Measurements from ENCODE around the gene ADAMTSL2.

The ADAMTSL2 gene

DNA sequence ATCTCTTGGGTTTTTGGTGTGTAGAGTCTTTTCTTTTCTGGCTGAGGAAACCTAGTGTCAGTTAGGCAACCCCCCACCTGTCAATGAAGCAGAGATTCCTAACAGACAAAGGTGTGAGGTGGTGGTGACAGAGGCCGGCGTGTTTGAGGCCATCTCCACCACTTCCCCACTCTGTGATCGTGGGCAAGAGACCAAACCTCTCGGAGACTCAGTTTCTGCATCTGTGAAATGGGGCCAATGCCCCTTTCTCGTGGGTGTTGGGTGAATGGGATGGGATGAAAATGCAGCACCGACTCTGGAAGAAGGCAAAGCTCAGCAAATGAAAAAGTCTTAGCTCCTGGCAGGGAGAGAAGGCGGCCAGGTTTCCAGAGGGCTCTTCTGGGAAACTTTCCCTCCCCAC is 73.9 kb downstream of the ADAMTSL2 start:
- H3K4me3 ChIP-seq (ENCODE audit: low read length), result no peak overlapping the region
- DNase-seq (ENCODE audit: low read depth, low spot score), result no peak

DNA sequence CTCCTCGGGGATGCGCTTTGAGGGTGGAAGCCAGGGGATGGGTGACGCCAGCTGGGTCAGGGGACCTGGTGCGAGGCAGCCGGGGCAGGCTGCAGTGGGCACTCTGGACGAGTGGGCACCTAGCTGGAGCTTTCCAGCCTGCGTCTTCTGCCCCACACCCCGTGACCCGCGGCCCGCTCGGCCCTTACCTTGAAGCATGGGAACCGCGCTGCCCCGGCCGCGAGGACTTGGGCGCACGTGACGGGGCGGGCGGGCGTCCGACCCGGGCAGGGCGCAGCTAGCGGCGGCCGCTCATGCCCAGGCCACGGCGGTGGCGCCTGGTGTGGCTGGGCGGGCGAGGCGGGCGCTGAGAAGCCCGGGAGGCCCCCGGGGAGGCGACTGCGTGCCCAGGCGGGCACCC is 74.4 kb downstream of the ADAMTSL2 start:
- no peak for DNase-seq (ENCODE audit: low read depth, low spot score)
- H3K4me3 ChIP-seq (ENCODE audit: low read length), result no peak overlapping the region

DNA sequence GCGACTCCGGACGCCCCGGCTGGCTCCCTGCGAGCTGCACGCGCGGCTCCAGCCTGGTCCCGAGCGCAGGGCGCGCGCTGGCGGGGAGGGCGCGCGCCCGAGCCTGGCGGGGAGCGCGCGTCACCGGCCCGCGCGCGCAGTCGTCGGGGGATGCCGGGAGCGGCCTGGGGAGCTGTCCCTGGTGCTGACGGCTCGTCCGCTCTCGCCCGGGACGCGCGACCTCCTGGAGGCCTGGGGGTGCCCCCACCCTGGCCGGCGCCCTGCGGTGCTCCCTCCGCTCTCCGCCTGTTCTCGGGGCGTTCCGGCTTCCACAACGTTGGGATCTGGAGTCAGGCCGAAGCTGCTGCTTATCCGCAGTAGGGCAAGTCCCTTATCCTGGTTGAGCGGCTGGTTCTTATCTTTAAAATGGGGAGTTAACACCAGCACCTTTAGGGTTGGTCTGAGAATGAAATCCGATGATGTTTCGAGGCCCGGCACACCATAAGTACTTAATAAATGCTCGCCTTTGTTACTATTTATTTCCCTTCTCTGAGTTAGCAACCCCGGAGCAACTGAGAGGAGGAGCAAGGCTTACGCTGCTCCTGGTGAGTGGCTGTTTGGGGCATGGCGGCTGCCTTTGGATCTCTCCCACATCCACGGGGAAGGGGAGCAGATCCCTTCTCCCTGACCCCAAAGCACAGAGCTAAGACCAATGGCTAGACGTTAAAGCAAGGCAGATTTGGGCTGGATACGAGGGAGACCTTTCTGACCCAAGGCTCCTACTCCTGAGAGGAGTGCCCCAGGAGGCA is 75.0 kb downstream of the ADAMTSL2 start, which contains the start of gene FAM163B:
Gene FAM163B, minus strand, starts transcription at position 79 of the 788 bp plus-strand sequence. CDS start 29,166 bp downstream, outside the sequence.
- no peak for DNase-seq (ENCODE audit: low read depth, low spot score)
- H3K4me3 ChIP-seq (ENCODE audit: low read length), result no peak within 1 kb of the TSS

DNA sequence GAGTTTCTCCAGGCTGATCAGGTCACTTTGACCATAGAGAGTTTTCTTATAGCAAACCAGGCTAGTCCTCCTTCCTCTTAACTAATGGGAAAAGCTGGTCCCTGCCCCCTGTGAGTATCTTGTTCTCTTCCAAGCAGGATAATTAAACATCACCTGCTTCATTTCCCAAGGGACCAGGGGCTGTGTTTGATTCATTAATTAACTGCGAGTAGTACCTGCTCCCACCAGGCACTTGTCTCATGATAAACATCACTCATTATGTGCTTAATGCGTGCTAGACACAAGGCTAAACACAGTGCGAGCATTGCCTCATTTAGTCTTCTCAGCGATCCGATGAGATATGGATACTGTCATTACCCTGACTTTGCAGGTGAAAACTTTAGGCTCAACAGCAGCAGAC is 76.3 kb downstream of the ADAMTSL2 start:
- H3K4me3 ChIP-seq (ENCODE audit: low read length), result no peak overlapping the region
- no peak for DNase-seq (ENCODE audit: low read depth, low spot score)

DNA sequence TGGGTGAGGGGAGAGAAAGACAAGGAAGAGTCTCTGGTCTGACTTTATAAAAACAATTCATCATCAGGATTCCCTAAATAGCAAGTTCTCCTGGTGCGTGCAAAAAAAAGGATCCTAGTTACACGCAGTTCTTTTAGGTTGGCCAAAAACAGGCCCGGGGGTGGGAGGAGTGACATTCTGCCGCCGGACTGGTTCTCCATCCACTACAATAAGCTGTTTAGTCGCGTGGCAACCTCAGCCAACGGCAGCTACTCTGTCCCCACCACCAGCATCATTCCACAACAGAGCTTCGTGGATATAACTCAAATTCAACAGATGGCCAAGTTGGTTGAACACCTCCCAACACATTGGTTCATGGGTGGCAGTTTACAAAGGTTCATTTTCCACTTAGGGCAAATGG is 77.5 kb downstream of the ADAMTSL2 start:
- DNase-seq (ENCODE audit: low read depth, low spot score), result no peak
- no peak overlapping the region for H3K4me3 ChIP-seq (ENCODE audit: low read length)

DNA sequence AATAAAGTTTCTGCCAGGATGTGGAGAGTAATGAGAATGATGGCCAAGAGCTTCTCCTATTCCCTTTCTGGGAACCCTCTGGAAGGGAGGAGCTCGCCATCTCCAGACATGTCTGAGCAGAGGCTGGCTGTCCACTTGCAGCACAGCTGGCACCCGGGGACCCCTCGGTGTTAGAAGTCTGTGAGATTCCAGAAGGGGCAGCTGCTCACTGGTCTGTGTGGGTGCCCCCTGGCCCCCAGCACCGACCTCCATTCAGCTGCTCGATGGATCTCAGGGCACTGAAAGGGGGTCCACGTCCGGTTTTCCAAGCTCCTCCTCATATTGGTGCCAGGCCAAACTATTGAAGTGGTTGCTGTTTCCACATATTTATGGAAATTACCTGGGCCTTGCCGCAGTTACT is 78.3 kb downstream of the ADAMTSL2 start:
- H3K4me3 ChIP-seq (ENCODE audit: low read length), result no peak overlapping the region
- DNase-seq (ENCODE audit: low read depth, low spot score), result no peak

DNA sequence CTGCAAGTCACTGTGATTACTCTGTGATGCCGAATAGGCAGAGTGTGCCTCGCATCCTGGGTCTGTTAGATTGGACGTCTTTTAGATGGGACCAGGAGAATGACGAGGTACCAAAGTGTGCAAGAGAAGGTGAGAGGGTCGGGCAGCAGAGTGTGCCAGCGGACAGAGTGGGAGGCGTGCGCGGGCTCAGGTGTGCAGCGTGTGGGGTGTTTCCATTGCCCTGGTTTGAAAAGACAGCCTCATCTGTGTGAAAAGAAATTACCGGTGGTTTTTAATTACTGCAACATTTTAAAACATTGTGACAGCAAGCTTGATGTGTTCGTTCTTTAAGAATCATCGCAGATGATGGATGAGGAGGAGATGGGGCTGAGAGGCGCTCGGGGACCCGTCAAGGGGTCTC is 78.9 kb downstream of the ADAMTSL2 start:
- no peak overlapping the region for H3K4me3 ChIP-seq (ENCODE audit: low read length)
- no peak for DNase-seq (ENCODE audit: low read depth, low spot score)

DNA sequence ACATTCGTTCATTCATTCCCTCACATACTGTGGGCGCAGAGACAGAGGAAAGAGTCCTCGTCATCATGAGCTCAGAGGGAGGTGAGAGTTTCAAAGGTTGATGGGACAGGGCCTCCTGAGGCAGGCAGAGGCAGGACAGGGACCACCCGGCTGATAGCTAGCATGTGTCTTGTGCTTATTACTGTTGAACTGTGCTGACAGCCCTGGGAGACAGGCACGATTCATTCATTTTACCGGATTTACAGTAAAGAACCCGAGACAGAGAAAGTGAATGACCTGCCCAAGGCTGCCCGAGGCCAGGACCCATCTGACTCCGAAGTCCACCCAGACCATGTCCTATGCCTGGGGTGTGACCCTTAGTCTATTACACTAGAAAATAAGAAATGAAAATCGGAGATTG is 79.6 kb downstream of the ADAMTSL2 start:
- no peak overlapping the region for H3K4me3 ChIP-seq (ENCODE audit: low read length)

DNA sequence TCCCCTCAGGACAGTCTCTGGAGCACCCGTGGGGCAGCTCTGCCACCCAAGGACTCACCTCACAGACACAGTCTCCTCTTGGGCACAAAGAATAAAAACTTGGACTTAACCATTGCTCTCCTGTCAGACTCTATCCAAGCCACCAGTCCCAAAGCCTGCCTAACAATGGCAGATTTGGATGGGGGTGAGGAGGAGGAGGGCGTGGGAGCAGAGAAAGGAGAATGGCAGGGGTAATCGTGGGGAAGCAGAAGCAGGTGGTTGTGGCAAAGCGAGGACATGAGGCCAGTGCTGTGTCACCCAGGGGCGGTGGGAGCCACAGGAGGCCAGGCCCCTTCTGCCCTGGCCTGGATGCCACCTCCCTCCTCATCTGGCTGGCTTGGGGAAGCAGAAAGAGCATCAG is 80.2 kb downstream of the ADAMTSL2 start:
- H3K4me3 ChIP-seq (ENCODE audit: low read length), result no peak overlapping the region
- DNase-seq (ENCODE audit: low read depth, low spot score), result no peak

More for the DNA sequence above, 79.6 kb downstream of the ADAMTSL2 start:
- no peak for DNase-seq (ENCODE audit: low read depth, low spot score)

DNA sequence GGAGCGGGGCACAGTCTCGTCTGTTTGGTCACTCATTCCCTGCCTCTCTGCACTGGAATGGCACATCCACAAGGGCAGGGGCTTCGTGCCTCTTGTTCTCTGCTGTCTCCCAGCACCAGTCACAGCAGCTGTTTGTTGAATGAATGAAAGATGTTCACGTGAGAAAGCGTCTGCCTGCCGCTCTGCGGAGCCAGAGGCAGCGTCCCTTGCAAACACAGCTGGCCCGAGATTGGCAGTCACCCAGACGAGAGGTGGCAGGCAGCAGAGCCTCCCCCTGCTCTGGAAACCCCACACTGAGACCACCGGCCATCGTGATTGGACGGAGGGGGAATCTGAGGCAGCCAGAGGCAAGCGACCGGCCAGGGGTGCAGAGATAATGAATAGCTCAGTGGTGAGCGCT is 80.7 kb downstream of the ADAMTSL2 start:
- DNase-seq (ENCODE audit: low read depth, low spot score), result no peak
- no peak overlapping the region for H3K4me3 ChIP-seq (ENCODE audit: low read length)

DNA sequence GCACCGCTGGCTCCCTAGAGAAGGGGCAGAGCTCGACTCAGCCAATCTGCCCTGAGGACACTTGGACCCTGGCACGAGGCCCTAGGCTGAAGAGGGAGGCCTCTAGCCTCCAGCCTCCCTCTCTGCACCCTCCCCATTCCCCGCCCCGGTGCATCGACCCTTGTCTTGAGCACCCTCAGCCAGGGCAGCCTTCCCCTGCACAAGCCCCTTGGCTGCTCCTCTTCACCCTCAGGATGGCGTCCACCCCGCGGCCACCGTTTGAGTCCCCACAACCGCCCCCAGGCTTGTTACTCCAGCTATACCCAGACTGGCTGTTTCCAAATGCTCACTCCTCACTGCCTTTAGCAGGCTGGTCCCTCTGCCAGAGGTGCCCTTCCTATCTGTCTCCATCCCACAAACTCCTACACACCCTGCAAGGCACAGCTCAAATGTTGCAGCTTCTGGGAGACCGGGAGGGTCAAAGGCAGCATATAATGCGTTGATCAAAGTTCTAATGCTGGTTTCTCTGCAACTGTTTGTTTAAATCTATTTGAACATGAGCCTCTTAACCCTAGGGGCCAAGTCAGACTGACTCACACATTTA is 81.2 kb downstream of the ADAMTSL2 start:
- no peak for DNase-seq (ENCODE audit: low read depth, low spot score)
- no peak overlapping the region for H3K4me3 ChIP-seq (ENCODE audit: low read length)

DNA sequence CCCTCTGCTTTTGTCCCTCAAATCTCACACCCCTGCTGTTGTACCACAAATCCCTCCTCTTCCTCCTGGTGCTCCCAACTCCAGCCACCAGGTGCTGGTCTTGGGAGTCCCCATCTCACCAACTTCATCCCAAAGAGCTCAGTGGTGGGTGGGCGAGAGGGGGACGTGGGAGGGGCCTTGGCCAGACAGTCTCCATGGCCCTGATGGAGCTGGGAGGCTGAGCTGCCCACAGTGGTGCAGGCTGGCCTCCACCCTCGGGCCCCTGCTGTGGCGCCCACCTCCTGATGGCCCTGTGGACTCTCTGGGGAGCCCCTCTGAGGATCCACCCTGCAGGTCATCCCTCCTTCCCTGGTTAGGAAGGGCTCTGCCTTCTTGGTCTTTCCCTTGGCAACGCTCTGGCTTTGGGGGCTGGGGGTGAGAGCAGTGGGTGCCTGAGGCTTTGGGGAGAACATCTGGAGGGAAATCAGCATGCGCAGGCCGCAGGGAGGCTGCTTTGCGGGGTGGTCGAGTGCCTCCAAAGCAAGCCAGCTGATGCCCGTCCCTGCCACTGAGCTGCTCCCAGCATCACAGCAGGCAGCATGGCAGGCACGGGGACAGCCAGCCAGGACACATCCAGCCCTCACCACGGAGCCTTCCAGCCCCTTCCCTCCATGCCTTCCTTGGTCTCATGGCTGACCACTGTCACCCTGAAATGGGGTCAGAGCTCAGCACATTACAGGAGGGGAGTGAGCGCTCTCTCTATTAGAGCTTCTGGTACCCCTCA is 82.3 kb downstream of the ADAMTSL2 start:
- no peak for DNase-seq (ENCODE audit: low read depth, low spot score)

DNA sequence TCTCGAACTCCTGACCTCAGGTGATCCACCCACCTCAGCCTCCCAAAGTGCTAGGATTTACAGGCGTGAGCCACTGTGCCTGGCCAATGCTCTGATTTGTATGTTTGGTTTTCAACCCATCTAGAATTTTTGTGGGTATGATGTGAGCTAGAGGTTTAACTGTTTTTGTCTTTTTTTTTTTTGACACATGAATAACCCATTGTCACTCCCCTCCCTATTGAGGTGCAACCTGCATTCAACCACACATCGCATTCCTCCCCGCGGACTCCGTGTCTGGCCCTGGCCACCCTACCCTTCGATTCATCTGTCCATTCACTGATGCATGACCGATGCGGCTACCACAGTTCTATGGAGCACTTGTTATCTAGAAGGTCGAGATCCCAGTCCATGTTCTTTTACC is 84.2 kb downstream of the ADAMTSL2 start:
- H3K4me3 ChIP-seq (ENCODE audit: low read length), result no peak overlapping the region
- DNase-seq (ENCODE audit: low read depth, low spot score), result no peak

More for the DNA sequence above, 82.3 kb downstream of the ADAMTSL2 start:
- H3K4me3 ChIP-seq (ENCODE audit: low read length), result no peak overlapping the region

DNA sequence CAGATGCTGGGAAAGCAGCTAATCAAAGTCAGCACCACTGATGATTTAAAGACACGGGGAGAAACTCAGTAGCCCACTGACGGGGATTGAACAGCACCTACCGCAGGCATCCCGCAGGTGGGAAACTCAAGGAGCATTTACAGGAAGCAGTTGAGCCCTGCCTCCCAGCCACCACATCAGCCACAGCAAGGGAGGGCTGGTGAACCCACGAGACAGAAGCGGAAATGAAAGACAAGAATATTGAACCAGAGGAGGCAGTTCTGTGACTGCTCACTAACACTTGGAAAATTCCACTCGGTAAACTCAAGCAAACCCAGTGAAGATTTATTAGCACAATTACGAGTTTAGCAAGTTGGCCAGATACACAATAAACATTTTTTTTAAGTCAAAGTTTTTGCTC is 85.3 kb downstream of the ADAMTSL2 start:
- no peak overlapping the region for H3K4me3 ChIP-seq (ENCODE audit: low read length)
- DNase-seq (ENCODE audit: low read depth, low spot score), result peak; percentile 90

DNA sequence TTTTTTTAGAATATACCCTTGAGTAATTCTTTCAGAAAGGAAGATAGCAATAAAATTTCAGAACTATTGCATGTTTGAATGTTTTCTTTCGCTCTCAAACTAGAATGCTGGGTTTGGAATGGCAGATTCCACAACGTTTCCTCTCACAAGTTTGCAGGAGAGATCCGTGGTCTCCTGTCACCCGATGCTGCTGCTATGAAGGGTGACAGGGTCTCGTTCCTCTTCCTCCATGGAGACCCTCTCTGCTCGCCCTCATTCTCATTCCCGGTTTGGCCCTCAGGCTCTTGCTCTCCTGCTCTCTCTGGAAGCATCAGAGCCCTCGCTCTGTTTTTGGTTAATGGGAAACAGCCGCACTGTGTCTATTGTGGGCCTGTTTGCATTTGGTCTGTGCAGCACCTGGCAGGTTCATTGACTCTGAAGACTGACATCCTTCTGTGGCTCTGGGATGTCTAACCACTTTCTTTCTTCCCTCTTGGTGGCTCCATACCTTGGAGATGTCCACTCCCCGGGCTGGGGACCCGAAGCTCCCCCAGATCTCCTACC is 87.3 kb downstream of the ADAMTSL2 start:
- no peak for DNase-seq (ENCODE audit: low read depth, low spot score)
- H3K4me3 ChIP-seq (ENCODE audit: low read length), result no peak overlapping the region

DNA sequence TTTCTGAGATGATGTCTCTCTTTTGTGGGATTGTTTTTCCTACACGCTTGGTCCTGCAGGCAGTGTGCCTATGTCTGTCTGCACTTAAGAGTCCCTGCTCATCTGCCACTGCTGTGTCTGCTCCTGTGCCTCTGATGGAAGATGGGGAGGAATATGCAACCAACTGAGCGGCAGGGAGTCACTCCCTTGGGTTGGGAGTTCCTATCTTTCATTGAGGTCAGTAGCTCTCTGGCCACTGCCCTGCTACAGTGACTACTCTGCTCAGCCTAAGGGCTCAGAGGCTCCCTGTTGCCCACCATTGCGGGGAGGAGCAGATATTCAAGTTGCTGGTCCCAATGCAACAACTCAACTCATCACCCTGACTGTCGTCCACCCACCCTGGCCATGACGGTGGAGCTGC is 88.1 kb downstream of the ADAMTSL2 start:
- no peak for DNase-seq (ENCODE audit: low read depth, low spot score)
- H3K4me3 ChIP-seq (ENCODE audit: low read length), result no peak overlapping the region

All from Jurkat, Clone E6-1 (cell line).